Activated naive CD4-positive, alpha-beta T cell treated with anti-CD3 and anti-CD28 coated beads, Interleukin-2, amount 10 ng/mL, durations not matched to agents 7 days and 5 days (primary cell): ENCODE measurements around the gene BICC1.

Experiments used
- CTCF ChIA-PET: fragments of 350-600 bp; sonication (Branson Sonifier 250); formaldehyde crosslinking; loops from one replicate; lab custom pipeline; 2021; ENCODE audit warnings: antibody characterized with exemption; lab: Charles Lee
- DNase-seq: peaks from one replicate; pipeline ENCODE4 v3.0.0-alpha.2; 2020
- H3K27ac Mint-ChIP-seq: one replicate; pipeline ENCODE4 v1.8.0; 2021; ENCODE audit warnings: mild to moderate bottlenecking, moderate library complexity, mixed read lengths
- H3K27me3 Mint-ChIP-seq: one replicate; pipeline ENCODE4 v1.8.0; 2021; ENCODE audit warnings: mild to moderate bottlenecking, mixed read lengths
- H3K36me3 Mint-ChIP-seq: one replicate; pipeline ENCODE4 v1.8.0; 2021; ENCODE audit warnings: mixed read lengths
- H3K4me1 Mint-ChIP-seq: one replicate; pipeline ENCODE4 v1.8.0; 2021; ENCODE audit warnings: mixed read lengths
- H3K4me3 Mint-ChIP-seq: one replicate; pipeline ENCODE4 v1.8.0; 2021; ENCODE audit warnings: mild to moderate bottlenecking, moderate library complexity, mixed read lengths
- H3K9me3 Mint-ChIP-seq: one replicate; pipeline ENCODE4 v1.8.0; 2021; ENCODE audit warnings: mixed read lengths

BICC1 gene

DNA sequence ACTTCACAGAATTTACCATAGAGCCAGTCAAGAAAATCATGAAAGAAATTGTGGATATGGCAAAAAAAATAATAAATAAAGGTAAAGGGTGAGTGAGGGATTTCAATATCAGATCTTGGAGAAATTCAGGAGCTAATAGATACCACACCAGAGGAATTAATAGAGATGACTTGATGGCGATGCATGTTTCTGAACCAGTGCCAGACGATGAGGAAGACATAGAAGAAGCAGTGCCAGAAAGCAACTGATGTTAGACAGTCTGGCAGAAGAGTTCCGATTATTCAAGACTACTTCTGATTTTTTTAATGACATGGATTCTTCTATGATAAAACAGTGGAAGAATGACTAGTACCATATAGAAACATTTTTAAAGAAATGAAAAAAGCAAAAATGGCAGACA is 314.7 kb downstream of the BICC1 start:
- H3K27ac Mint-ChIP-seq: no peak overlapping the region
- DNase-seq: no peak
- no peaks in the 10 kb centered on the region for H3K9me3 Mint-ChIP-seq
- no peak overlapping the region for H3K4me3 Mint-ChIP-seq
- no peaks in the 10 kb centered on the region for H3K27me3 Mint-ChIP-seq
- H3K4me1 Mint-ChIP-seq: no peaks in the 10 kb centered on the region
- no peaks in the 10 kb centered on the region for H3K36me3 Mint-ChIP-seq
- CTCF ChIA-PET: no interaction called here

DNA sequence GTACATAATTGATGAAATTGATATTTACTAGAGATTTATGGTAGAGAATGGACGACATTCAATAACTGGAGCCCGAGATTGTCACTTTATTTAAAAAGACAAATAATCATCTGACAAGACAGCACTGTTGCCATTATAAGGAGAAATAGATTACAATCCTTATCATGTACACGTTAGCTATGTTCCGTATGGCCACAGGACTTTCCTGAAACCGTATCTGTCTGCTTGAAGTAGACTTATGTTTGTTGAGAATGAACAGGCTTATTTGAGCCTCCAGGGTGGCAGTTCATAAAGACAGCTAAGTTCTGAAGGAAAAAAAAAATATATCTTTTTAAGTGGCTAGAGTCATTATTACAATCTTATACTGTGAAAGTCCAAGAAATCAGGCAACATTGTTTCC is 317.2 kb downstream of the BICC1 start:
- Mint-ChIP-seq H3K27ac (no peak overlapping the region), H3K4me1 (no peaks in the 10 kb centered on the region), H3K27me3 (no peaks in the 10 kb centered on the region), H3K9me3 (no peaks in the 10 kb centered on the region), H3K36me3 (no peaks in the 10 kb centered on the region), H3K4me3 (no peak overlapping the region)
- CTCF ChIA-PET: no interaction called here
- DNase-seq: no peak

DNA sequence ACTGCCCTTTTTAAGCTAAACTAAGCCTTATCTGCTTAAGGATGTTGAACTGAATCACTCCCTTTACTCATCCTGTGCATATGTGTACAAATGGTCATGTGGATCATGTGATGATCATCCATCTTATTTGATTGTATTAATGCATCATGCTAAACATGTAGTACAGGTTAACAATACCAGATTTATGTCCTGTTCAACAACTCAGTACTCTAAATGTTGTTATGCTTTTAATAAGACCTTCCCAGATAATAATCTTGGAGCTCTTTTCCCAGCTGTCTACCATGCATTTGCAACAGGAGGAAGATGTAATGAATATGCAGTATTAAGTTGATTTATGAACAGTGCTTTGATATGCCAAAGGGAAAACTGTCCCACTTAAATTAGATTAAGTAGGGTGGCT is 318.0 kb downstream of the BICC1 start:
- H3K4me1 Mint-ChIP-seq: no peaks in the 10 kb centered on the region
- no peaks in the 10 kb centered on the region for H3K36me3 Mint-ChIP-seq
- no peaks in the 10 kb centered on the region for H3K9me3 Mint-ChIP-seq
- CTCF ChIA-PET: no interaction called here
- no peak overlapping the region for H3K27ac Mint-ChIP-seq
- DNase-seq: no peak
- no peak overlapping the region for H3K4me3 Mint-ChIP-seq
- H3K27me3 Mint-ChIP-seq: no peaks in the 10 kb centered on the region

DNA sequence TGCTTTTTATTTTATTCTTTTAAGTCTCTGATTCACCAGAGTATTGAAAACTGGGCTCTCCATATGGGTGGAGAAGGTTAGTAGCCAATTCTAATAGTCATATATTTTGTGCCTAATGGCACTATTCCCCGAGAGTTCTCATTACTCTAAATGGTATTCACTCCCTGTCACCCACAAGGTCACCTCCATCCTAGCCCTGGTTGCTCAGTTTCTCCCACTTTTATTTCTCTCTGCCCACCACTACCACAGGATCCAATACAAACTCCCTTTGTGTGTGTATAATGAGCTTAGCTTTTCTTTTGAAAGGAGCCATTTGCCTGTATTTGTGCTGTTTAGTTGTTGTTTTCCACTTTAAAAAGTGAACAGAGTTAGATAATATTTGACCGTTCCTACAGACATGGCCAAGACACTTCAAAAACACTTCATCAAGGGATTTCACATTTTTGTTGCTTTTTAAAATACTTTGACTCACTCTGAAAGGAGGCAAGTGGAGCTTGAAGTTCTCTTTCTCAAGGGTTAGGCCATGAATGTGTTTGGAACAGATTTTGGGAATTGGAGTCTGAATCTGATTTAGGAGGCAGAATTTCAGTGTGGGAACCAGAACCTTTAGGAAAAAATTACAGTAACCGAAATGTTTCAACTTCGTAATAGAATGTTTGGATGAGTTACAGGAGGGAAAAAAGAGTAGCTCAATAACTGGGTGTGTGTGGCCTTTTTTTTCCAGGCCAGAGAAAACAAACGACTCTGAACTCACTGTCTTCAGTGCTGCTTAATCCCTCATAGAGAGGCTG is 321.3 kb downstream of the BICC1 start:
- no peak overlapping the region for H3K27ac Mint-ChIP-seq
- H3K27me3 Mint-ChIP-seq: no peaks in the 10 kb centered on the region
- H3K4me3 Mint-ChIP-seq: no peak overlapping the region
- H3K9me3 Mint-ChIP-seq: no peaks in the 10 kb centered on the region
- no peak for DNase-seq
- H3K4me1 Mint-ChIP-seq: no peaks in the 10 kb centered on the region
- CTCF ChIA-PET: no interaction called here
- no peaks in the 10 kb centered on the region for H3K36me3 Mint-ChIP-seq

DNA sequence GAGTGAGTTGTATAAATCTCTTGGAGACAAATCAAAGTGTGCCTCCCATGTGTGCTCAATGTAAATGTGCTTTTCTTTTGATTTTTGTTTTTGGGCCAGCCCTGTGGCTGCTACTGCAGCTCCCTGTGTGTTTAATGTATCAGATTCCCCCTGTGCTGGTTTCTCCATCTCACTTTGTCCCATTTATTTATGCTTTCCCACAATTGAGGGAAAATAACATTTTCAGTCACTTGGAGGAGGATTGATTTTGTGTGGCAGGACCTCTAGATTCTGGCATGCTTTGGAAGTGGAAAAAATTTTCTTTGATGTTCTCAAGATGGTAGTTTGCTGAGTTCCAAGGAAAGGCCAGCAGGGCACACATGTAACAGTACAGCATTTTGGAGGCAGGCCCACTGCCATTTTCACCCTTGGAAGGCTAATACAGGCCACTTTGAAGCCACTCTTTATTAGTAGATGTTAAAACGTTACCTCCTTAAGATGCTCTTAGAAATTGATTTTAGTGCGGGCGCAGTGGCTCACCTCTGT is 323.6 kb downstream of the BICC1 start:
- CTCF ChIA-PET: no interaction called here
- Mint-ChIP-seq H3K4me1 (no peaks in the 10 kb centered on the region), H3K27me3 (no peaks in the 10 kb centered on the region)

DNA sequence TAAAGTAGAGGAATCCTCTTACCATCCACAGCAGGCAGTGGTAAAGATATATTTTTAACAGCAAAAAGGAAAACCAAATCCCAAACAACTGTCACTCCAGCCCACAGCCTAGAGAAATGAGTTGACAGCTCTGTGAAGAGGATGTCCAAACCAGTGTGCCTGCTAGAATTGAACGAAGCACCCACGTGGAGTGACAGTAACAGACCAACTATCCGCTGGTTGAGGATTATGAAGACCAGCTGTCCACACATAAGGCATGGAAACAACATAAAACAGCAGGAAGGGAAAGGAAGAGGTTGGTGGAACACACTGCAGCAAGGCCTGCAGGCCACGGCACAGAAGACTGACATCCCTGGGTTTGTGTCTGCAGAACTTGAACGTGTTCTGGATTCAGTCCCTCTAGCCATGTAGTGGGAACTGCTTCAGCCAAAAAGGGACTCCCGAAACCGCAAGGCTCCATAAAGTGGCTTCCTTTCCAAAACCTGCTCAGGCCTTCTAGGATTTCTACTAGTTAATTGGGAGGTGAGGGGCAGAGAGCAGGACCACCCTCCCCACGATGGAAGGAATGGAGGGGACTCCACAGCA is 324.4 kb downstream of the BICC1 start:
- CTCF ChIA-PET: no interaction called here
- H3K27me3 Mint-ChIP-seq: no peaks in the 10 kb centered on the region
- no peaks in the 10 kb centered on the region for H3K36me3 Mint-ChIP-seq
- H3K4me1 Mint-ChIP-seq: no peaks in the 10 kb centered on the region
- no peaks in the 10 kb centered on the region for H3K9me3 Mint-ChIP-seq
- no peak overlapping the region for H3K27ac Mint-ChIP-seq
- no peak overlapping the region for H3K4me3 Mint-ChIP-seq
- no peak for DNase-seq

More for the DNA sequence above, 323.6 kb downstream of the BICC1 start:
- no peak for DNase-seq
- Mint-ChIP-seq H3K9me3 (no peaks in the 10 kb centered on the region), H3K36me3 (no peaks in the 10 kb centered on the region), H3K27ac (no peak overlapping the region), H3K4me3 (no peak overlapping the region)

DNA sequence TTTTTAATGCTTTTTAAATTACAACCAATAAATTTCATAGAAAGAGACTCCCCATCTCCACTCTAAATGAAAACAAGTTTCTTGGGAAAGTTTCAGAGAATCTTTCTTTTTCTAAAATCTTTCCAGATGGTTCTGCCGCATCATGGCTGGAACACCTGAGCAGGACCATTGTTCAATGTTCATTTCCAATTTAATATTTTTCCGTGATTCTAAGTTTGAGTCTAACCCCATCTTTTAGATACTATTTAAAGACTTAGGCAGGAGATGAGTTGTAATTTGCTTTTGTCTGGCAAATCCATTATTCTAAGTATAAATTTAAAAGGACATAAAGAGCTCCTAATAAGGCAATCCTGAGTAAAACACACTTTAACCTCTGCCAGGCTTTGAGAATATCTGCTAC is 325.2 kb downstream of the BICC1 start:
- Mint-ChIP-seq H3K36me3 (no peaks in the 10 kb centered on the region), H3K4me1 (no peaks in the 10 kb centered on the region), H3K4me3 (no peak overlapping the region)

DNA sequence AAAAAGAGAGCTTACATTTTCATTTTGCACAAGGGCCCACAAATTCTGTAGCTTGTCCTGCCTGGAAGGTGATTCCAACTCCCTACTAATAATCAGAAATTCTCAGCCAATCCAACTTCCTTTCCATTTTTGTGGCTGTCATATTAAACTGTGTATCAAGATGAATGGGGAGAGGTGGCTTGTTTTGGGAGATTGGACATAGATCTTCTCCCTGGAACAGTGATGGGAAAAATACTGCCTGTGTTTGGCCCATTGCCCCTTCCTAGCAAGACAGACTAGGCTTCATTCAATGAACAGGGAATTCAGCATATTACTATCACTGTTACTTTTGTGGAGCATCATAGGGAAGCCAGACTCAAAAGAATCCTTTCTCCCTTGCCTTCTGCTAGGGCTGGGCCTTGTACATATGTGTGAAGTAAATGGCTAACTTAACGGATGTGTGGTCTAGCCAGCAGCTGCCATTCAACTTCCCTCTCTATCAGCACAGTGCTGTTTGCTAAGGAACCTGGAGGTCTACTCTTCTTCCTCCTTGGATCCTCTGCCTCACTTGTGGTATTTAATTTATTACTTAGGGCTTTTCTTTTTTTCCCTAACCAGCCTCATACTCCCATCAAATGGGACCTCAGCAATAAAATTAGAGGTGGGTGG is 326.0 kb downstream of the BICC1 start:
- Mint-ChIP-seq H3K9me3 (no peaks in the 10 kb centered on the region), H3K4me1 (no peaks in the 10 kb centered on the region), H3K4me3 (no peak overlapping the region), H3K27me3 (no peaks in the 10 kb centered on the region), H3K36me3 (no peaks in the 10 kb centered on the region), H3K27ac (no peak overlapping the region)
- no peak for DNase-seq
- CTCF ChIA-PET: no interaction called here

More for the DNA sequence above, 325.2 kb downstream of the BICC1 start:
- Mint-ChIP-seq H3K27ac (no peak overlapping the region), H3K9me3 (no peaks in the 10 kb centered on the region), H3K27me3 (no peaks in the 10 kb centered on the region)
- CTCF ChIA-PET: no interaction called here
- no peak for DNase-seq

DNA sequence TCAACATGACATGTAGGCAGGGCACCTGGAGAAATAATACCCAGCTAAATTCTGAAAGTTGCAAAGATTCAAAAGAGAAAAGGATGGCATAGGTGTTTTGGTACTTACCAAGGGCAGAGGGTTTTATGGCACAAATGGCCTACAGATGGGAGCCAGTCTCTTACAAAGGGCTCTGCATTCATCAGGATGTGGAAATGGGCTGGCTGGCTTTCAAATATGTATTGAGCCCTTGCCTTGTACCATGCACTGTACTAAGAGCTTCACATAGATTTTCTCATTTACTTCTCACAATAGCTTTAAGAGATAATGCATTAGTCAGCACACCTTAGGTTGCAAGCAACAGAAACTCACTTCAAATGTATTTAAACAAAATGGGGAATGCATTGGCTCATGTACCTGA is 327.1 kb downstream of the BICC1 start:
- Mint-ChIP-seq H3K9me3 (no peaks in the 10 kb centered on the region), H3K27ac (no peak overlapping the region), H3K4me3 (no peak overlapping the region), H3K4me1 (no peaks in the 10 kb centered on the region), H3K27me3 (no peaks in the 10 kb centered on the region), H3K36me3 (no peaks in the 10 kb centered on the region)
- CTCF ChIA-PET: no interaction called here
- no peak for DNase-seq

DNA sequence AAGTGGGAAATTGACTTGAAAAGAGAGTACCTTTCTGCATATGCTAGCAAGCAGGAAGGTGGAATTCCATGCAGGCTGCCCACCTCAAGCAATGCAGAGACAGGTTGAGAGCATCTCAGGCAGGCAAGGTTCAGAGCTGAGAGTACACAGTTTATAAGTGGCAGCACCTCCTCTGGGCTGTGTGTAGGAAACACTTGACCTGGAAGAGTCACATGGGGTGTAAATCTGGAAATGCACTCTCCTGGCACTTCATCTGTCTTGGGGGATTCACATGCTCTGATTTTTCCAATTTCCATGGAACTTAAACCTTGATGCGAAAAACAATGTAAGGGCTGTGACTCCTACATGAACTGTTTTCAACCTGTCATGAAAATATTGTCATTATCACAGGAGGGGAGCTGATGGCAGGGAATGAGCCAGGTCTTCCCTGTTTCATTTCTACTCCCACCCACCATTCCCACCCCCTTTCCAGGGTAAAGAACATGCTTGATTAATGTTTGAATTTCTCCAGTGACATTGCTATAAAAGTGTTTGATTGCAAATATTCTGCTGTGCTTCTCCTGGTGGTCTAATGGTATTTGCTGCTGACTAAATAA is 328.3 kb downstream of the BICC1 start:
- DNase-seq: no peak
- CTCF ChIA-PET: no interaction called here
- Mint-ChIP-seq H3K27ac (no peak overlapping the region), H3K36me3 (no peaks in the 10 kb centered on the region), H3K4me3 (no peak overlapping the region), H3K9me3 (no peaks in the 10 kb centered on the region), H3K4me1 (no peaks in the 10 kb centered on the region), H3K27me3 (no peaks in the 10 kb centered on the region)

DNA sequence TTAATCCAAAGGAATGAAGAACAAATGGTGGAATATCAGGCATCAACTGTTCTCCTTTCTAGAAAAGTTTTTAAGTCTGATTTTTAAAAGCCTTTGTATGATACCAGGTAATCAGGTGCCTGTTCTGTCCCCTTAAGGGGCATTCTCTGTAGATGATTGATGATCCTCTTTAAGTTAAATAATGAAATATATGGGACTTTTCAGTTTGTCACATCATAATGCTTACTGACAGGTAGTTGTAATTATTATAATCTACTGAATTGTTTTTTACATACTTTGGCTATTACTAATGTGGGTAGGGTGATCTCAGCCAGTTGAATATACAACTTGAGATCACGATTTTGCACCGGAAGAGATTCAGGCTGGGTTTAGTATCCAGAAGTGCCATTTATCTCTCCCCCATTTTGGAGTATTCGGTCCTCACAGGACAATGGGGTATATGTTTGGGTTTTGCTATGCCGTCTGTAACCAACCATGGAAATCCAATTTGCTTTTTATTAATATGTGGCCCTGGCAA is 330.2 kb downstream of the BICC1 start:
- no peaks in the 10 kb centered on the region for H3K4me1 Mint-ChIP-seq
- no peak overlapping the region for H3K27ac Mint-ChIP-seq
- H3K4me3 Mint-ChIP-seq: no peak overlapping the region
- no peaks in the 10 kb centered on the region for H3K9me3 Mint-ChIP-seq
- no peaks in the 10 kb centered on the region for H3K27me3 Mint-ChIP-seq
- no peaks in the 10 kb centered on the region for H3K36me3 Mint-ChIP-seq
- DNase-seq: no peak
- CTCF ChIA-PET: no interaction called here

DNA sequence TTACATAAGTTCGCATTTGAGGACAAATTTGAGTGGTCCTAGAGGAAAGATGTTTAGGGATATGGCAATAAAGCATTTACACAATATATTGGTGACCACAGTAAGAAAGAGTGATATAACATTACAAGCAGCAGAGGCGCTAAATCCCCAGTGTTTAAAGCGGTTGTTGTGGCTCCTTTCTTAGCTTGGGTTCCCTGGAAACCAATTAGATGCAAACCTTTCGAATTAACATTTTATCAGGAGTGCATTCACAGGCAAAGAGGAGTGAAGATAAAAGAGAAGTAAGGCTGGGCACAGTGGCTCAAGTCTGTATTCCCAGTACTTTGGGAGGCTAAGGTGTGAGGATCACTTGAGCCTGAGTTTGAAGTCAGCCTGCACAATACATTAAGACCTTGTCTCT is 331.1 kb downstream of the BICC1 start:
- Mint-ChIP-seq H3K27me3 (no peaks in the 10 kb centered on the region), H3K9me3 (no peaks in the 10 kb centered on the region), H3K36me3 (no peaks in the 10 kb centered on the region), H3K4me3 (no peak overlapping the region), H3K4me1 (no peaks in the 10 kb centered on the region), H3K27ac (no peak overlapping the region)
- DNase-seq: no peak
- CTCF ChIA-PET: no interaction called here

DNA sequence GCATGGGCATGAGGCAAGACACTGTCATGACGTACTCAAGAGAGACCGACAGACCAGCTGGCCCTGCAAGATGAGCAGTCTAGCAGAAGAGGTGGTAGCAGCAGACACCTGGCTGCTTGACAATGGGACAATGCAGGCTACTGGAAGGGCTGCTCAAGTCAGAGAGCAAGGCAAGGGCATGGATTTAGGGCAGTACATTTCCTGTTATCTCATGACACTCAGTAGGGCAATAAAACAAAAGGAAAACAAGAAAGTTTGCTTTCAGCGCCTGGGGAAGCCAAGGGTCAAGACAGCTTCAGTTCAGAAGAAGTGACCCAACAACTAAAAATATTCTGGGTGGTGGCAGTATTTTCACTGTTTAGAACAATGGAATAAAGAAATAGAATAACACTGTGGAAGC is 332.0 kb downstream of the BICC1 start:
- Mint-ChIP-seq H3K9me3 (no peaks in the 10 kb centered on the region), H3K27ac (no peak overlapping the region), H3K36me3 (no peaks in the 10 kb centered on the region), H3K4me1 (no peaks in the 10 kb centered on the region), H3K4me3 (no peak overlapping the region), H3K27me3 (no peaks in the 10 kb centered on the region)
- no peak for DNase-seq
- CTCF ChIA-PET: no interaction called here

DNA sequence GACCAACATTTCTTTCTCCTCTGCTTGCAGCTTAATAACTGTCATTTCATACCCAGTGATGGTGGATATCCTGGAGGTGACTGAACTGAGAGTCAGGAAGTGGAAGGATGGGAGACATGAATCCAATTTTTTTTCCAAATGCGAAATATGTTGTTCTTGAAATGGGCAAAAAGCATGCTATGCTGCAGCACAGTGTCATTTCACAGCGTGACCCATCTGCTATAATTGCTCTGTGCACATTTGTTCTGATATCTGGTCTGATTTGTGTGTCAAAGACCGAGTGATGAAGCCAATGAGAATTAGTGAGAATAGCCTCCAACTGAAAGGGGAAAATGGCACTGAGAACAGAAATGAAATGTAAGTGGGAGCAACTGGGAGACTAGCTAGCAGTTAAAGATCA is 334.2 kb downstream of the BICC1 start:
- Mint-ChIP-seq H3K9me3 (no peaks in the 10 kb centered on the region), H3K27me3 (no peaks in the 10 kb centered on the region), H3K4me1 (no peaks in the 10 kb centered on the region), H3K4me3 (no peak overlapping the region), H3K36me3 (no peaks in the 10 kb centered on the region), H3K27ac (no peak overlapping the region)
- no peak for DNase-seq
- CTCF ChIA-PET: no interaction called here
